ENCODE results near the gene GALNT8.

Gene GALNT8

GRCh38 chr12:4738541-4738940 is 18.3 kb downstream of the GALNT8 start:
- no peaks in the 10 kb centered on the region for H3K4me1 ChIP-seq (ENCODE audit: insufficient read depth, low read length, poor library complexity, severe bottlenecking)

GRCh38 chr12:4742416-4742970 is 22.3 kb downstream of the GALNT8 start:
- Histone ChIP-seq H3K4me2 (ENCODE audit: low read depth, low read length, poor library complexity, severe bottlenecking) (no peak overlapping the region), H3F3A (ENCODE audit: low read depth) (no peaks in the 10 kb centered on the region), H4K20me1 (ENCODE audit: insufficient read depth, low read length, poor library complexity, severe bottlenecking) (no peaks in the 10 kb centered on the region), H3K4me3 (ENCODE audit: low read length, poor library complexity, severe bottlenecking) (no peak overlapping the region), H3K36me3 (ENCODE audit: insufficient read depth, low read length) (no peaks in the 10 kb centered on the region), H3K4me1 (ENCODE audit: insufficient read depth, low read length, poor library complexity, severe bottlenecking) (no peaks in the 10 kb centered on the region), H3K27me3 (ENCODE audit: insufficient read depth, low read length, poor library complexity, severe bottlenecking) (no peaks in the 10 kb centered on the region), H3K9me2 (replicated peaks; ENCODE audit: low read depth, low read length) (no peaks in the 10 kb centered on the region), H3K79me2 (ENCODE audit: insufficient read depth, low read length) (no peaks in the 10 kb centered on the region), H2AFZ (ENCODE audit: low read length) (no peak overlapping the region), H3K9me3 (ENCODE audit: insufficient read depth, low read depth, low read length) (no peaks in the 10 kb centered on the region), H3K9ac (ENCODE audit: low read depth, low read length, poor library complexity, severe bottlenecking) (no peak overlapping the region)
- TF ChIP-seq CTCF (conservative IDR thresholded peaks at IDR 0.05; ENCODE audit: low read length): no peak
- TF ChIP-seq EZH2phosphoT487 (IDR thresholded peaks at IDR 0.05; ENCODE audit: borderline replicate concordance): no peak

More at GRCh38 chr12:4738541-4738940, 18.3 kb downstream of the GALNT8 start:
- Histone ChIP-seq H3K27me3 (ENCODE audit: insufficient read depth, low read length, poor library complexity, severe bottlenecking) (no peaks in the 10 kb centered on the region), H3K79me2 (ENCODE audit: insufficient read depth, low read length) (no peaks in the 10 kb centered on the region), H3K9me2 (replicated peaks; ENCODE audit: low read depth, low read length) (no peaks in the 10 kb centered on the region), H3K9me3 (ENCODE audit: insufficient read depth, low read depth, low read length) (no peaks in the 10 kb centered on the region), H3K4me2 (ENCODE audit: low read depth, low read length, poor library complexity, severe bottlenecking) (no peak overlapping the region), H3K9ac (ENCODE audit: low read depth, low read length, poor library complexity, severe bottlenecking) (no peak overlapping the region), H4K20me1 (ENCODE audit: insufficient read depth, low read length, poor library complexity, severe bottlenecking) (no peaks in the 10 kb centered on the region), H3K36me3 (ENCODE audit: insufficient read depth, low read length) (no peaks in the 10 kb centered on the region), H3F3A (ENCODE audit: low read depth) (no peaks in the 10 kb centered on the region), H2AFZ (ENCODE audit: low read length) (no peak overlapping the region), H3K4me3 (ENCODE audit: low read length, poor library complexity, severe bottlenecking) (no peak overlapping the region)
- TF ChIP-seq EZH2phosphoT487 (IDR thresholded peaks at IDR 0.05; ENCODE audit: borderline replicate concordance) (no peak), CTCF (conservative IDR thresholded peaks at IDR 0.05; ENCODE audit: low read length) (no peak)

GRCh38 chr12:4743046-4743445 is 22.8 kb downstream of the GALNT8 start:
- TF ChIP-seq CTCF (conservative IDR thresholded peaks at IDR 0.05; ENCODE audit: low read length) (no peak; the same call in 1 of the 2 replicates), EZH2phosphoT487 (IDR thresholded peaks at IDR 0.05; ENCODE audit: borderline replicate concordance) (no peak)
- Histone ChIP-seq H2AFZ (ENCODE audit: low read length) (no peak overlapping the region), H4K20me1 (ENCODE audit: insufficient read depth, low read length, poor library complexity, severe bottlenecking) (no peaks in the 10 kb centered on the region), H3F3A (ENCODE audit: low read depth) (no peaks in the 10 kb centered on the region), H3K79me2 (ENCODE audit: insufficient read depth, low read length) (no peaks in the 10 kb centered on the region), H3K36me3 (ENCODE audit: insufficient read depth, low read length) (no peaks in the 10 kb centered on the region), H3K4me1 (ENCODE audit: insufficient read depth, low read length, poor library complexity, severe bottlenecking) (no peaks in the 10 kb centered on the region), H3K4me3 (ENCODE audit: low read length, poor library complexity, severe bottlenecking) (no peak overlapping the region), H3K4me2 (ENCODE audit: low read depth, low read length, poor library complexity, severe bottlenecking) (no peak overlapping the region), H3K9me2 (replicated peaks; ENCODE audit: low read depth, low read length) (no peaks in the 10 kb centered on the region), H3K27me3 (ENCODE audit: insufficient read depth, low read length, poor library complexity, severe bottlenecking) (no peaks in the 10 kb centered on the region), H3K9me3 (ENCODE audit: insufficient read depth, low read depth, low read length) (no peaks in the 10 kb centered on the region), H3K9ac (ENCODE audit: low read depth, low read length, poor library complexity, severe bottlenecking) (no peak overlapping the region)
